SK-N-MC (cell line): Measurements from ENCODE around the gene MBD3.

ENCODE experiments used
- EZH2 ChIP-seq: fragments of 200-600 bp; sonication (generic); IDR thresholded peaks from one replicate; pipeline ENCODE4 v1.6.1; 2017; ENCODE audit warnings: antibody characterized with exemption
- FOXP2 ChIP-seq: optimal IDR thresholded peaks from 2 replicates; pipeline ENCODE3; 2011; ENCODE audit warnings: mild to moderate bottlenecking, moderate library complexity; ENCODE audit not compliant: insufficient read depth; ENCODE audit errors: extremely low read length, control extremely low read depth
- POLR2AphosphoS5 ChIP-seq: IDR thresholded peaks from 2 replicates; pipeline ENCODE4 v1.6.1; 2012; ENCODE audit warnings: mild to moderate bottlenecking, low read depth, low read length, borderline replicate concordance

DNA sequence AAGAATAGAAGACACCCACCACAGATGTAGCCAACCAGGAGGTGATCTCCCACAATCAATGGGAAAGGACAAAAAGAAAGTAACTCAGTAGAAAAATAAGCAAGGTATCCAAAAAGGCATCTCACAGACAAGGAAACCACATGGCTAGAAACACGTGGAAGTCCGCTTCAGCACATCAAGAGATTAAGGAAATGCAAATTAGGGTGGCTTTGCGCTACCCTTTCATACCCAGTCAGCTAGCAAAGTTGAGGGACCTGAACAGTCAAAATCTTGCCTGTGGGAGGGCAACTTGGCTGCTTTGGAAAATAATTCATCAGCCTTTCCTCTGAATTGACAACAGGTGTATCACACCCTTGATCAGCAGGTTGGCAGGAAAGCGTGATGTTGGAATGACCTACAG is 24.2 kb upstream of the MBD3 start:
- TF ChIP-seq FOXP2 (no peak), EZH2 (no peak), POLR2AphosphoS5 (no peak)
